GM19238 (cell line): Measurements from ENCODE around the gene FBN1.

Experiments
- DNase-seq: peaks from one replicate; pipeline ENCODE4 v3.0.0; 2011; ENCODE audit warnings: low spot score; ENCODE audit not compliant: insufficient read length

FBN1 gene

DNA sequence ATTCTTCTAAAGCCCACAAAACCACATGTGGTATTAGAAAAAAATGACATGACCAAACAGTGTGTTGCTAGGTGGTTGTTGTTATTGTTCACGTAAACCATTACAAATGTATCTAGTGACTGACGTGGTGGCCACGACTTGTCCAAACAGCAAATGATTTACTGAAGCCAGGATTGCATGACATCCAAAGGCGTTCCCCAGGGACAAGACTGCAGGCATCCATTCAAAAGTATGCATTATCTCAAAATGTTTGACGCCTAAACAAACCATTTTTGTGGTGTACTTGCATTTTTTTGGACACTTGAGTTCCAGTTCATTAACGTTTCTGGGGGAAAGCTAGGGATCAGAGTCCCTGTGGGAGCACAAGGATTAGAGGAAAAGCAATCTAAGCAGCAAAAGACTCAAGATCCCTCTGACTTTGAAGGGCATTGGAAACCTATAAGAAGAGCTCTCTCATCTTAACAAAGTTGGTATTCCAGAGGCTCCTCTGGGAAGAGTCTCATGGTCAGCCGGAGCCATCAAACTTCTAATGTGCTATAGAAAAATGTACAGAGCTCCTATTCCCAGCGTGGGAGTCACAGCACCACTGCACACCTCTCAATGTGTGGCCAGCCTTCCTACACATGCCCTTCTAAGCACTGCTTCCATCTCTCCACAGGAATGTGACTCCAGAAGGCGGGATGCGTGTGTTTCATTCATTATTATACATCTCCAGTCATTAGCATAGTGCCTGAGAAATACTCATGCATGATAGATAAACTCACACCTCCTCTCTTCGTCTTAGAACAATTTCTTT is 62.9 kb downstream of the FBN1 start:
- no peak for DNase-seq

DNA sequence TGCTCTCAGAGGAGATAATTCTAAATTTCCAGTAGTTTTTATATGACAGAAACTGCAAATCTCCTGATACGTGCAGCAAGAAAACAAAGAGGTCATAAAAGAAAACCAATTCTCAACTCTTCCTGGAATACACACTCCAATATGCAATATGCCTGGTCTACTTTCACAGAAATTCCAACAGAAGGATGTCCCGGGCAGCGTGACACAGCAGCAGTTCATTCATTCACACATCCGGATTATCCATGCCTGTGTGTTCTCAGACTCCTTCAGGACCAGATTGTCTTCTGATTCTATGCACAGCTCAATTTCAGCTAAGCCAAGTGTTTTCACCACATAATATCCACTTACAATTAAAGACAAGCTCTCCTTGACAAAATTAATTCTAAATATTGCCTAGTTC is 64.3 kb downstream of the FBN1 start:
- no peak for DNase-seq

DNA sequence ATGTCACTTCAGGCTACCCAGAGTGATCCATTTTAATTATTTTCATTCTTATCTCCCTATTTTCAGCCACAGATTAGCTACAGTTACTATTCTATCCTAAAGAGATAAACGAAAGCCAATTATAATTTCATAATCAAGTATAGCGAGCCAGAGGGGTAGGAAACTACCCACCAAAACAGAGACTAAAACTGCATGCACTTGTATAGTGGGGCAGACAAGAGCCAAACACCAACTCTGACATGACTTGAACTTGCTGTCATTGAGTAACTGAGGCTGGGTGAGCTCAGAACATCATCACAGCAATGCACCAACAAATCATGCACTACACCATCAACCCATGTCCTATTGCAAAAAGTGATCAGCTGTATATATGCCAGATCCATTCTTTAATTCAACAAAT is 64.8 kb downstream of the FBN1 start:
- DNase-seq, result no peak

DNA sequence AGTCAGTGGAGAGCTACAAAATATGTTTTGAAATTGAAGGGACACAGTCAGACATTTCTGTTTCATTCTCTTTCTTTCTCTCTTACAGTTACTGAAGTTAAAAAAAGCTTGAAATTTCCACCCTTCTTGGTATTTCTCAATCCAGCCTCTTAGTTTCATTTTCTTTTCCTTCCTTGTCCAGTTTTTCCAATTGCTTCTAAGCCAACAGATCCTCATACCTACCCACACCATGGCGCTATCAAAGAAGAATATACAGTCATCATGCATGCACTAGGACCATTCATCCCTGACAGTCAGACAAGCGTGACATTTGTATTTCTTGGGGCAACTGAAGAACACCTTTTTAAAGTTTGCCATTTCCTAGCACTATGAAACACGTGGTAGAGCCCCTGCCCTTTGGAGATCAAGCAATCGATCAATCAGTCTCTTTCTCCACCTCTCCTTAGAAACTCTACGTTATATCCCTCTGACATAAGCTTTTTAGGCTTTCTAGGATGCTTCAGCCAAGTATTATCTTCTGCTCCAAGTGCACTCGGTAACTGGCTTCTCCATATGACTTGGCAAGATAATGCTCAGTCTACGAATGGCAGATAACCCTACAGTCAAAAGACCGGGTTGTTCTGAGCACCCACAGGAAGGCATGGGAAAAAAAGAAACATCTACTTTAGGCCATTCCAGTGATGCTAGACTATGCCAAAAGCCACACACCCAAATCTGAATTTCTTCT is 65.4 kb downstream of the FBN1 start:
- no peak for DNase-seq

DNA sequence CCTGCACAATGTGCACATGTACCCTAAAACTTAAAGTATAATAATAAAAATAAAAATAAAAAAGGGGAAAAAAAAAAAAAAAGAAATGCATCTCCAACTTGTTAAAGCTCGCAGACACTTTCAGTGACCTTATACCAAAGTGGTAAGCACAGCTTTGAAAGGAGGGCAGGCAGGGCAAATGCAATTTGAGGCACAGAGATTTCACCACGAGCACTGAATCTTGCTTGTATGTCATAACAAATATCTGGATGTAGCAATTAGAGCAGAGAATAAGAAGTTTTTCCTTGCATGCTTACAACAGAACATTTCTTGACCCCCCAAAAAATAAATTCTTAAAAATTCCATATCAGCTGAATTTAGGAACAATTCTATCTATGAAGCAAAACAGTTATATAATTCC is 66.5 kb downstream of the FBN1 start:
- no peak for DNase-seq

DNA sequence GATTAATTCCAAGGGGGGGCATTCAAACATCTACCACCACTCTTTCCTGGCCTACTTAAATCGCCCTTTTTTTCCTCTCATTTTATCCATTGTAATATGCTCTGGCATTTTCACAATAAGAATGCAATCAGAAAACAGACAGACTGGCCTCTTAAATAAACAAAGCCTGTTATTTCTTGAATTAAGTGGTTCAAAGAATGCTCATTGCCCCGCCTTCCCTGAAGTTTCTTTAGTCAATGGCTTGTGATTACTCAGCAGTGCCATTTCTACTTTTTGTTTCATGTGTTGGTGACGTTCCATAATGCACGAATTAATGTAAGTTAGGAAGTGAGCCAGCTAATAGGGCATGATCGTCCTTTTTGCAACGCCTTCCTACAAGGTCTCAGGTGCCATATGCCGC is 68.0 kb downstream of the FBN1 start:
- DNase-seq, result no peak

DNA sequence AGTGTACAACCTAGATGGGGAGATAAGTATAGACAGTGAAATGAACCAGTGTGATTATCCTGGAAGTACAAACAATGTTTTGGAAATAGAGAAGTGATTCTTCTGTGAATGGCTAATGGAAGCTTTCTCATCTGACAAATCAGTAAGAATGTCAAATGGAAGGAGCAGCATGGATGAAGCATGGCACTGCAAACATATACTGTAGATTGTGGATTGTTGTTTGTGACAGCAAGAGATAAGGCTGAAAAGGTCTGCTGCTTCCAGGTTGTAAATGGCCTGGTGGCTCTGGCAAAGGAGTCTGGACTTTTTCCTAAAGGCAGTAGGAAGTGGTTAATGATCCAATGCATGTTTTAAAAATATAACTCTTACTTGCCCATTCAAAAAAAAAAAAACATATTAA is 71.3 kb downstream of the FBN1 start:
- no peak for DNase-seq

DNA sequence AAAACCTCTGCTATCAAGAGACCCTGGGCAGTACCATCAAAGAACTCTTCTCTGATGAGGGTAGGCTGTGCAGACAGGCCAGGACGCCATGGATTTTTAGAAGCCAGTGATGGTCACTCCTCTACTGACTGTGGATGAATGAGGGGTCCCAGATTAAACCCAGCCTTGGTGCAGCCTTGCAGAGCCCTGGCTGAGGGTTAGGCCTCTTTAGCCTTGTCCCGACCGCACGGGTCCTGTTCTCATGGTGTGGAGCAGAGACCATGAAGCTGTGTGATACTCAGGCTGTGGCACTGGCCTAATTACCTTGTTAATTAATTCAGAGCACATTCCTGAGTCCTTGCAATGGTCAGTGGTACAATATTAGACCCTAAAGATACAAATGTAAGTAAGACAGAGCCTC is 71.7 kb downstream of the FBN1 start:
- DNase-seq, result no peak

DNA sequence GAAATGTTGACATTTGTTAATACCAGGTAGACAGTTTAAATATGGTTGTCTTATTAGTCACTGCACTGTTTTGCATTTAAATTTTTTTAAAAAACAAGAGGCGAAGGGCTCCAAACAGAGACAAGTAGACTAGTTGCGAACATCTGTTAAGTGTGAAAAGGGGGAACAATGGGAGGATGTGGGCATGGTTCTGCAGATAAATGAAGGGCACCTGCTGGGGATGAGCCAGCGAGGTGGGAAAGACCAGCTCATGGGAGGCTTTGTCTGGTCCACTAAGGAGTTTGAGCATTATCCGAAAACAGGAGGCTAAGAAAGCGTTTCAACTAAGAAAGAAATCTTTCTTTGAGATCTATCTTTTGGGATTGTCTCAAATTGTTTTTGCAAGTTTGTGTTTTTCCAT is 72.7 kb downstream of the FBN1 start:
- no peak for DNase-seq

DNA sequence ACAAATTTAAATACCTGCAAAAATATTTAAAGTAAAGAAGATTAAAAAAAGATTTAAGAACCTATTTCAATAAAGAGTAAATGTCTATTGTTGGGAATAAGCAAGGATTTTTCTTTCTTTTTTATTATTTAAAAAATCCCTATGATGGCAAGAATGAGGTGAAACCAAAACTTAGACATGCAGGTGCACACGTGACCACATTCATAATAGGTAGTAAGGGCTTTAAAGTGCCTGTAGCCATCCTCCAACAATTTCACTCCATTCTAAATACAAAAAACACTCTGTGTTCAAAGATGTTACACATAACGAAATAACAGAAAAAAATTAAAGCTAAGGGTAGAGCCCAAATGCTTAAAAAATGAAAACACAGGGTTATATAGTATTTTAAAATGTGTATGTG is 74.0 kb downstream of the FBN1 start:
- DNase-seq, result no peak

DNA sequence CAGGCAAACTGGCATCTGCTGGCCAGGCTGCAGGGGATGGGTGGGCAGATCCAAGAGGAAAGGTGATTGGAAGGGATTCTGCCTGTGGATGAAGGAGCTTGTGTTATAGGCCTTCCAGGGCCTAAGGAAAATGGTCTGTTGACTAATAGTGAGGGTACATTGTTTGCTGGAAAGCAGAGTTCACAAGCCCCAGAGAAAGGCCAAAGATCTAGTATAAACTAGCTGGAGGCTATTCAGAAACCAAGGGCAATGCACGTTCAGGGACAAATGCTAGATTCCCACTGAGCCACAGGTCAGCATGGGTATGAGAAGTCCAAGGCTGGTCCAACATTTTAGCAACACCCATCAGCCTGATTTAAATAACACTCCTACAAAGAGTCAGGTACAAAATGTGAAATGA is 74.7 kb downstream of the FBN1 start:
- no peak for DNase-seq

DNA sequence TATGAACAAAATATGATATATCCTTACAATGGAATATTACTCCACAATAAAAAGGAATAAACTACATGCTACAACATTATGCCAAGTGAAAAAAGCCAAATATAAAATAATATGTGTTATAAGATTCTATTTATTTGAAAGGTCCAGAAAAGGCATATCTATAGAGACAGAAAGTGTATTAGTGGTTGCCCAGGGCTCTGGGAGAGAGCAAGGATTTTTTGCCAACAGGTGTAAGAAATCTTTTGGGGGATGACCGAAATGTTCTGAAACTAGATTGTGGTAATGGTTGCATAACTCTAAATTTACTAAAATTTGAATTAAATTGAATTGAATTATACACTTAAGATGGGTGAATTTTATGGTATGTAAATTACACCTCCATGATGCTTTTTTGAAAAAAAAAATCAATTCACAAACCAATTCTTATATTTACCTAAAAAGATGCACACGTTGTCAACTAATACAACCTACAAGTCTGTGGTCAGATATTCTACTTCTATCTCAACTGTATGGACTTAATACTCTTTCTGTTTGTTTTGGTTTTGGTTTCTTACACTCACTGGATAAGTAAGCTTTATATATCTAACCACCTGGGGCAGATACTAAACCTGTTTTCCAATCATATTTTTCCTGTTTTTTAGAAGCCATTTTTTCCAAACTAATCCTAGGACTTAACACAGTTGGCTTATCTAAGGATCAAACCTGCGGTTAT is 75.8 kb downstream of the FBN1 start:
- no peak for DNase-seq

DNA sequence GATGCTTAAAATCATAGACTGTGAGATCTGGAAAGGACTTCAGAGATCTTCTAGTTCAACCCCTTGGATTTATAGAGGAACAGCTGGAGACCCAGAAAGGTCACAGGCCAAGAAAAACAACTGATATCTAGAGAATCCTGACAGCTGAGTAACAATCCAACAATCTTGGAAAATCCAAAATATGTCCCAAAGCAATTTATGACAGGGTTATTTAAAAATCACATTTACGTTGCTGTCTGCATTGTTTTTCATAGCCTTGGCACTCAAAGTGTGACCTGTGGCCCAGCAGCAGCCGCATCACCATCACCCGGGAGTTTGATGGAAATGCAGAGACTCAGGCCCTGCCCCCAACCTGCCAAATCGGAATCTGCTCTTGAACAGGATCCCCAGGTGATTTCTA is 78.8 kb downstream of the FBN1 start:
- no peak for DNase-seq

DNA sequence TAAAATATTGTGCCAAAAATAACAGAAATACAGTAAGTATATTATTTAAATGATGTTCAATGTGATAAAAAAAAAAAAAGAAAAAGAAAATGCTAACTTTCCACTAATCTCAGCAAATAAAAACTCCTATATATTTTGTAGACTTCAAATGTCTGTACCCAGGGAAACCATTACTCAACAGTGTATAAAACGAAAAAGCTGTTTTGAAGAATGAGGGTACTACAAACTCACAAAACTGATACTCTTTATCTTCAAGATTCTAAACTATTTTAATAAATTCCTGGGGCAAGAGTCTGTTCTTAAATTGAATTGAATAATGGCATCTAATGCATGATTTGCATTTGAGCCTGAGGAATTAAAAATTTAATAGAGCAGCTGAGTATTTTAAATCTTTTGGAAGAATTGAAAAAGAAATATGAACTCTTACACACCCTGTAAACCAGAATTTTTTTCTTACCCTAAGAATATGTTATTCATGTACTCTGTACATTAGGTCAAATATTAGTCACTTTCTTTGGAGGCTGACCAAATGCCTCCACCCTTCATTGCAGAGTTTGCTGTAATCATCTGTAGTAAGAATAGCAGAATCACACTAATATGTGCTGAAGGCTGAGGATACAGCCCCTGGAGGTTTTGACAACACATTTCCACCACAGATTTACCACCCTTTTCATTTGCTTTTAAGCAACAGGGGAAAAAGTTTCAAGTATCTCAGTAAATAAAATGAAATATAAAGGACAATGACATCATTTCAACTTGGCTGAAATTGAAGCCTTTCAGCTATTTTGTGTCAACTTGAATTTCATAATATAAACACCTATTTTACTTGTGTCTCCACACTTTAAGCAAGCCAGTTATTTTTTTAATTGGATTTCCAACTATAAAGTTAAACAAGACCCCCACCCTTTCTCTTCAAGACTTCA is 79.7 kb downstream of the FBN1 start:
- DNase-seq, result no peak

DNA sequence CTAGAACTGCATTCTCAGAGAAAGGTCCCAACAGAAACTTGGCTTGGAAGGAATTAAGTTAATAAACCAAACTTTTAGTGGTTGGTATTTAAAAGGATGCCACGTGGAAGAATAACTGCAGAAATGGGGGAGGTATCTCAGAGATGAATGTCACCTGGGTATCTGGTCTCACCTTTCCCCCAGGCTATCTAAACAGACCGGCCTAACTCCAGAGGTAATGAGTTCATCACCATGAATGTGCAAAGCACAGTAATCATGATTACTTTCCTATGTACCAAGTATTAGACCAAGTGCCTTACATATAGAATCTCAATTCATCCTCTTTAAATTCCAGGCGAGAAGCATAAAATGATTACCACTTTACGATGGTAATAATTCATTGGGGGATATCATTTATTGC is 80.8 kb downstream of the FBN1 start:
- DNase-seq, result no peak

DNA sequence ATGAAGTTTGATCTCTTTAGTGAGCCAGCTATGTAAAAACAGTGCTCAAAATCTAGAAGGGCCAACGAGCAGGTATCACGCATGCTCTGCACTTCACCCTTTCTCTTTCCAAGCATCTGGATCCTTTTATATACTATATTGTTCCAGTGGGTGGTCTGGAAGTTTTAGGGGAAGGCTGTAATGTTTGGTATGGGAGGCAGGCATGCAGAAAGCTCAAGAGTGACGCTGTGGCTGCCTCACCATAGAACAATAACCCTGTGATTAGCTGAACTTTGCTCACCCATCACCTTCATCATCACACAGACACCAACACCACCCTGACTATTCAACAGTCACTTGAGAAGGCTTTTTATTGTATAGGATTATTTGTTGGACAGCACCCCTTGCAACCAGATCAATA is 81.6 kb downstream of the FBN1 start:
- no peak for DNase-seq

DNA sequence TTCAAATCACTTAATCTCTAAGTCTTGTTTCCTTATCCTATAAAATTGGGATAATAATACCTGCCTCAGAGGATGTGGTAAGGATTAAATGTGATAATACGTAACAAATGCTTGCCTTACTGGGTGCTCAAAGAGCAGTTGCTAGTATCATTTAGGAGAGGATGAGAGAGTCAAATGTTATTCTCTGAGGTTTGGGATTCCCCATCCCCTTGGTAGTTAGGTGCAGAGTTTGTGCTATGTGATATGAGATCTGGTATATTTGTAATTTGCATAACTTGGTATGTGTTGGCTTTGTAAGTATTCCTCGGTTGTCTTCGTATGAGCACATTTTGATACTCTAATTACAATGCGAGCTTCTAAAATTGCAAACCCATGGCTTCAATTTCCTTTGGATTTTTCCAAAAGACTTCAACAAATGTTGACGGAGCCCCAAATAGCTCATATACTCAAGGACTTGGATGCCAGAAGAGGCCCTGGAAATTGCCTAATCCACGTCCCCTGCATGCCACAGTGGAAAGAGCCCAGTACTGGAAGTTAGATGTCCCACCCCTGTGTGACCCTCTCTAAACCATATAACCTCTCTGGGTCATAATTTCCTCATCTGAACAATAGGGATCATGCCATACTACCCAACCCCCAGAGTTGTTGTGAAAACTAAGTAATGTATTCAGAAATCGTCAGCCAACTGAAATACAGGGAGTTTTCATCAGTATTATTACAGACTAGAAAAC is 85.0 kb downstream of the FBN1 start:
- DNase-seq, result no peak

DNA sequence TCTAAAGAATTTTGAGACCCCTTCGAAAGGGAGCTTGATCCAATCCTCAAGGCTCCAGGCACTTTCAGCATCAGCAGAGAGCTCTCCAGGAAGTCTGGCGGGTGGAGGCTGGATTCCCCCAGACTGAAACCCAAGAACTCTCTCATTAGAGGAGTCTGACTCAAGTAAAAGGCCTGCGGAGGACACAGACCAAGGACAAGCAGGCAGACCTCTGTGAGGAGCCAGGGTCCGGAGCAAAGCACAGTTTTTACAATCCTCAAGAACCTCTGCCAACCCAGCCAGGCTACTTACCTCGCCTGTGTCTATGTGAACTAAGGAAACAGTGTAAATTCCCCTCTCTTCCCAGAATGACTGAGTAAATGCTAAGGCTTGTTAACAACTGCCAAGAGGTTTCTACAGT is 86.2 kb downstream of the FBN1 start:
- DNase-seq, result no peak

DNA sequence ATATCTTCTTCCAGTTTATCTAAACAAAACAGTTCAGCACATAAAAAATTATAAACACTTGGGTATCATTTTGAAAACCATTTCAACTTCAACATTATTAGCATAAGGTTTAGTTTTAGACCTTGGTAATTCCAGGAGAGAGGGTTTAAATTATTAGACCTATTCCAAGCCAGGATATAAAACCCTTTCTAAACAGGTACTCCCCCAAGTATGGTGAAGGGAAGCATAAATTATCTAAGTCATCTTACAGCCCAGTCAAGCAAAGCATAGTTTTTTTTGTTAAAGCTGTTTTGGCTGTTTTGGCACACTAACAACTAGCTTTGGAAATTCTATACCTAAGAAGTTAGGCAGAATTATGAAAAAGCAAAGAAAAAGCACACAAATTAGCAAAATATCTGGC is 87.3 kb downstream of the FBN1 start:
- DNase-seq, result no peak

DNA sequence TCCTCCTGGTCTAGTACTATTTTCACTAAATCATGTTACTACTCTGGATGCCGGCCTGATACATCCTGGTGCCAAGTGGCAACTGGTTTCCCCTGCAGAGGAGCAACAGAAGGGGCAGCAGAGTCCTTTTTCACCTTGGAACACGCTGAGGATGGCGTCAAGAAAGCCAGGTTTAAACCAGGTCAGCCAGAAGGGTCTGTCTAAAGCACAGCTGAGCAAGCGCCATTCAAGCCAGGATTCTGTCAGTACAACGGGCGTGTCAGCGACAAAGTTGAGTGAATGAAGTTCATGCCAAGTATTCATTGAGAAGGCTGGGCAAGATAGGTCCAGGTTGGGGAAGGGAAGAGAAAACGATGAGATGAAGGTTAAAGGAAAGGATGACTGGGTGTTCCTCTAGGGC is 88.2 kb downstream of the FBN1 start:
- DNase-seq, result no peak
